HG03558 (cell line): ENCODE results near the gene SEMA3G.

ENCODE experiments used
- ATAC-seq: cut with Tn5 transposase; IDR thresholded peaks from one replicate; pipeline ENCODE4 v1.9.1; 2021; ENCODE audit warnings: moderate number of reproducible peaks; ENCODE audit not compliant: unreplicated experiment; ENCODE audit errors: extremely low read depth

Gene SEMA3G

GRCh38 chr3:52454938-52455282 is 10.0 kb upstream of the SEMA3G start:
- no peak for ATAC-seq

- ATAC-seq: no peak
Observed at GRCh38 chr3:52454250-52454937, 9.5 kb upstream of the SEMA3G start.

- no peak for ATAC-seq
Observed at GRCh38 chr3:52453496-52454249, 8.8 kb upstream of the SEMA3G start, which contains the start of gene TNNC1. TSS of gene TNNC1 (minus strand) at chr3:52454041. CDS start at chr3:52454015, 26 bp downstream.

GRCh38 chr3:52452570-52453221 is 7.8 kb upstream of the SEMA3G start:
- ATAC-seq: no peak

DNA sequence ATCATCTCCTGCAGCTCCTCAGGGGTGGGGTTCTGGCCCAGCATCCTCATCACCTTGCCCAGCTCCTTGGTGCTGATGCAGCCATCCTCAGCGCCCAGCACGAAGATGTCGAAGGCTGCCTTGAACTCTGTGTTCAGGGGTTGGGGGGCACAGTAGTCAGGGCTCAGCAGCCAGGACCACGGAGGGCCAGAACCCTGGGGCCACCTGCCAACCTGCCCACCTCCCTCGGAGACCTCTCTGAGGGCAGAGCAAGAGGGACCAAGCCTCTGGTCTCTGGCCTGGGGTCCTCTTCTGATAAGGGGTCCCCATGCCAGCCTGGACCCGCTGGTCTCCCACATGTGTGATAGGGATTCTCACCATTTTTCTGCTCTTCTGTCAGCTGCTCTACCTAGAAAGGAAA is 7.2 kb upstream of the SEMA3G start:
- no peak for ATAC-seq

DNA sequence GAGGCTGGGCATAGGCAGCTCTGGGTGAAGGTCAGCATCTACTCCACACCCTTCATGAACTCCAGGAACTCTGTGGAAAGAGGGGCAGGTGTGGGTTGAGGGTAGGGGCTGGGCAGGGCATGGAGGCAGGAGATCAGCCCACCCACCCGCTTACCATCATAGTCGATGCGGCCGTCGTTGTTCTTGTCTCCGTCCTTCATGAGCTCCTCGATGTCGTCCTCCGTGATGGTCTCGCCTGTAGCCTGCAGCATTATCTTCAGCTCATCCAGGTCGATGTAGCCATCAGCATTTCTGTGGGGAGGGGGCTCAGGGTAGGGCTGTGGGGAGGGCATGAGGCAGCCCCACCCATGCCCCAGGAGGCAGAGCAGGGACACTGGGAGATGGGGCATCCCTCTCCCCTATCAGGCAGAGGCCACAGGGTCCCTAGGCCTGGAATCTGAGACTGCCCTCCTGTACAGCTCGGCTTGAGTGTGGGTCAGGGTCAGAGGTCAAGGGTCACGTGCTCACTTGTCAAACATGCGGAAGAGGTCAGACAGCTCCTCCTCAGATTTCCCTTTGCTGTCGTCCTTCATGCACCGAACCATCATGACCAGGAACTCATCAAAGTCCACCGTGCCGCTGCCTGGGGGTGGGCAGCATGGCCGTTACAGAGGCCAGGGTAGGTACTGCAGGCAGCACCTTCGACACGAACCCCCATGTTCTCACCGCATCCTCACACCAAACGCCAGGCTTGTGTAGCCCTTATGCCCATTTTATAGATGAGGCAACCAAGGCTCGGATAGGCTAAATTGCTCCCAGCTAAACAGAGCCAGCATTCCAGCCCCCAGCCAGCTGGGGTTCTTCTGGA is 6.6 kb upstream of the SEMA3G start:
- no peak for ATAC-seq

- ATAC-seq: no peak
Observed at GRCh38 chr3:52450489-52451236, 5.8 kb upstream of the SEMA3G start.

DNA sequence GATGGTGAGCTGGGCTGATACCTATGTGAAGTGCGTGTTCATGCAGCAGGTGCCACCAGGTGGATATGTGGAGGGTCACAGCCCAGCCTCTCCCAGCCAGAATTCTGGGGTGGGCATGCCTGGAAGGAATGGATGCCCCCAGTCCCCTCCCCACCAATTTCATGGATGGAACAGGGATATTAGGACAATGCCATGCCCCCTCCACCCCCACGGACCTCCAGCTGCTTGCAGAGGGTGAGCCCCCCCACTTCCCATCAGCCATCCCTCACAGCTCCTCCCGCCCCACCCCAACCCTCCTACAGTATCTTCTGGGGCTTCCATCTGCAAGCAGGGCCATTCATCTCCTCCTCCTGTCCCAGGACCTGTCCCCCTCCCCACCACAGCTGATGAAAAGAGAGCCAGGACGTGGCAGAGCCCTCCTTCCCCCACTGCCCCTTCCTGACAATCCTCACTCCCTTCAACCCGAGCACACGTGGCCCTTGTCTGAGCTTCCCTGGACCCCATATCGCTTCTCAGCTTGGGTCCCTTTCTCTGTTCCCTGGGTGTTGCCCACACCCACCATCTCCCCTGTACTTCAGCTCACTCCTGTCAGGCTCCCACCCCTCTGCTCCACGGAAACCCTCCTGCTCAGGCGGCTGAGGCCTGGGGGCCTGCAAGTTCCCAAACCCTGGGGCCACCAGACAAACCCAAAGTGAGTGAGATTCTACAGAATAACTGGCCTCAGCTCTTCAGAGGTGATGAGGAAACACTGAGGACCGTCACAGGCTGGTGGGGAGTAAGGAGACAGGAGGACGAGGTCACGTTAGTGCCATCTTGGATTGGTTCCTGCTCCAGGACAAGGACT is 2.8 kb upstream of the SEMA3G start:
- no peak for ATAC-seq

GRCh38 chr3:52446631-52447511 is 2.0 kb upstream of the SEMA3G start:
- ATAC-seq: no peak

- no peak for ATAC-seq
Observed at GRCh38 chr3:52446042-52446441, 1.1 kb upstream of the SEMA3G start.

GRCh38 chr3:52443791-52444687 is 864 bp downstream of the SEMA3G start:
- no peak for ATAC-seq

DNA sequence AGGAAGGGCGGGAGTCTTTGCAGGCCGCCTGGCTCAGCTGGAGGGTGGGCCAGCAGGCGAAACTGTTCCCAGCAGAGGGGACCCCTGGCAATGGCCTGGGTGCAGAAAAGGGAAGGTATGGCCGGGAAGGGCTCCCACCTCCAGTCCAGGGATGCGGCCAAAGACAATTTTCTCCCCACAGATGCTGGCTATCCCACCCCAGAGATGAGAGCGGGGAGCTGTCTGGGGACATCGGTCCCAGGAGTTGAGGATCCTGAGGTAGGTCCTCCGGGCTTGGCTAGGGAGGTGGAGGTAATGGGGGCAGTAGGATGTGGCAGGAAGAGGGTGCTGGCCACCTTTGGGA is 1.7 kb downstream of the SEMA3G start:
- no peak for ATAC-seq

DNA sequence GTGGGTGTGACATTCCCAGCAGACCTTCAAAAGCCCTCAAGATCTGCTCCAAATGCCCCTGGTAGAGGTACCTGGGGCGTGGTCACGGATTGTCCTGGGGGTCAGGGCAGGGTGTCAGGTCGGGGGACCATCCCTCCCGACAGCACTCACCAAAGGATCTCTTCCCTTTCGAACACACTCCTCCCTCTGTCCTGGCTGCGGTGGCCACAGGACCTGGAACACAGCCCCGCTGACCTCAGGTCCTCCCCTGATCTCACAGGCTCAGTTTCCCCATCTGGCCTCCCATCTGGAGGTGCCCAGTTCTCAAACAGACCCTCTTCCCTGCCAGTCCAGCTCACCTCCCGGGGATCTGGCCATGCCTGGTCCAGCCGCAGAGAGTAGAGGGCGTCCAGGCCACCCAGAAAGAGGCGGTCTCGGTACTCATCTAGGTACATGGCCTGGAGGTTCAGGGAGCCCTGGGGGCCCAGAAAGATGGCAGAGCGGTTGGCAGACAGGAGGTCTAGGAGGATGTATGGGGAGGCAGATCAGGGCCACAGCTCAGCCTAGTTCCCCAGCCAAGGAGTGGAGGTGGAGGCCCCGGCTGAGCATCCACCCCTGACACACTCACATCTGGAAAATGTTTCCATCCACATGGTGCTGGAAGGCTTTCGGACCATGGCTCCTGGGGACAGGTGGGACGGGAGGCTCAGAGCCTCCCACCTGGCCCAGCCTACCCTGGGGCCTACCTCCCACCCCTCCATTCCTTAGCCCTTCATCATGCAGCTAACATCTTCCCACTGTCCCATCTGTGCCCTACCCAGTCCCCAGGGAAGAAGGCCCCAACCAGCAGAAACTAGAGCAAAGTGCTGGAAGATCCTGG is 2.3 kb downstream of the SEMA3G start:
- ATAC-seq: no peak

GRCh38 chr3:52441772-52442332 is 3.1 kb downstream of the SEMA3G start:
- ATAC-seq: no peak

- no peak for ATAC-seq
Observed at GRCh38 chr3:52441091-52441771, 3.7 kb downstream of the SEMA3G start.
